ENCODE data around the gene METTL25B.

Gene METTL25B

GRCh38 chr1:156697481-156697880, 30.8 kb upstream of the METTL25B start:
- peaks cover 12% of the 10 kb centered on the region for H3K4me1 ChIP-seq (ENCODE audit: control insufficient read depth, low read length)
- no peaks in the 10 kb centered on the region for H3K36me3 ChIP-seq (ENCODE audit: control insufficient read depth, low read length)
- H3K4me3 ChIP-seq (ENCODE audit: low read length): no peak overlapping the region
- H3K27me3 ChIP-seq (ENCODE audit: control insufficient read depth, low read length): peaks cover 35% of the 10 kb centered on the region
- H3K9me2 ChIP-seq (replicated peaks; ENCODE audit: control insufficient read depth, low read length): no peaks in the 10 kb centered on the region
- H3K79me2 ChIP-seq (ENCODE audit: control insufficient read depth, low read length): no peaks in the 10 kb centered on the region
- H3K9me3 ChIP-seq (ENCODE audit: control insufficient read depth, insufficient read depth, low read length): no peaks in the 10 kb centered on the region
- TF ChIP-seq EZH2phosphoT487 (IDR thresholded peaks at IDR 0.05; ENCODE audit: borderline replicate concordance, low read length) (no peak), CTCF (IDR thresholded peaks at IDR 0.05; ENCODE audit: low read depth, low read length, poor library complexity, severe bottlenecking) (no peak)
- H4K20me1 ChIP-seq (ENCODE audit: control insufficient read depth, insufficient read depth, low read depth, low read length): no peaks in the 10 kb centered on the region
- H3K4me2 ChIP-seq (ENCODE audit: low read length): no peak overlapping the region
- H3K27ac ChIP-seq (ENCODE audit: low read depth, low read length): no peak overlapping the region
- no peaks in the 10 kb centered on the region for H3F3A ChIP-seq (ENCODE audit: control insufficient read depth, insufficient read depth)

GRCh38 chr1:156698995-156699394, 29.3 kb upstream of the METTL25B start:
- Histone ChIP-seq H3K4me1 (ENCODE audit: control insufficient read depth, low read length) (no peaks in the 10 kb centered on the region), H3K9me3 (ENCODE audit: control insufficient read depth, insufficient read depth, low read length) (no peaks in the 10 kb centered on the region)
- TF ChIP-seq EZH2phosphoT487 (IDR thresholded peaks at IDR 0.05; ENCODE audit: borderline replicate concordance, low read length) (no peak), CTCF (IDR thresholded peaks at IDR 0.05; ENCODE audit: low read depth, low read length, poor library complexity, severe bottlenecking) (no peak)

GRCh38 chr1:156700736-156701531, 27.3 kb upstream of the METTL25B start:
- Histone ChIP-seq H3K4me1 (ENCODE audit: control insufficient read depth, low read length) (peaks cover 8% of the 10 kb centered on the region), H3K79me2 (ENCODE audit: control insufficient read depth, low read length) (no peaks in the 10 kb centered on the region), H3K27ac (ENCODE audit: low read depth, low read length) (no peak overlapping the region), H3K36me3 (ENCODE audit: control insufficient read depth, low read length) (no peaks in the 10 kb centered on the region), H3K4me3 (ENCODE audit: low read length) (no peak overlapping the region), H4K20me1 (ENCODE audit: control insufficient read depth, insufficient read depth, low read depth, low read length) (no peaks in the 10 kb centered on the region), H3K27me3 (ENCODE audit: control insufficient read depth, low read length) (peaks cover 47% of the 10 kb centered on the region), H3K4me2 (ENCODE audit: low read length) (no peak overlapping the region), H3K9me2 (replicated peaks; ENCODE audit: control insufficient read depth, low read length) (no peaks in the 10 kb centered on the region), H3F3A (ENCODE audit: control insufficient read depth, insufficient read depth) (no peaks in the 10 kb centered on the region), H3K9me3 (ENCODE audit: control insufficient read depth, insufficient read depth, low read length) (no peaks in the 10 kb centered on the region)
- no peak for TF ChIP-seq CTCF (IDR thresholded peaks at IDR 0.05; ENCODE audit: low read depth, low read length, poor library complexity, severe bottlenecking)
- no peak for TF ChIP-seq EZH2phosphoT487 (IDR thresholded peaks at IDR 0.05; ENCODE audit: borderline replicate concordance, low read length)

More at GRCh38 chr1:156698995-156699394, 29.3 kb upstream of the METTL25B start:
- Histone ChIP-seq H3K79me2 (ENCODE audit: control insufficient read depth, low read length) (no peaks in the 10 kb centered on the region), H4K20me1 (ENCODE audit: control insufficient read depth, insufficient read depth, low read depth, low read length) (no peaks in the 10 kb centered on the region), H3K4me2 (ENCODE audit: low read length) (no peak overlapping the region), H3K4me3 (ENCODE audit: low read length) (no peak overlapping the region), H3K27me3 (ENCODE audit: control insufficient read depth, low read length) (peaks cover 30% of the 10 kb centered on the region), H3F3A (ENCODE audit: control insufficient read depth, insufficient read depth) (no peaks in the 10 kb centered on the region), H3K27ac (ENCODE audit: low read depth, low read length) (no peak overlapping the region), H3K36me3 (ENCODE audit: control insufficient read depth, low read length) (no peaks in the 10 kb centered on the region), H3K9me2 (replicated peaks; ENCODE audit: control insufficient read depth, low read length) (no peaks in the 10 kb centered on the region)
